GM23338 (cell line): Measurements from ENCODE around the gene SHC4.

ENCODE experiments used
- EZH2 ChIP-seq: fragments of 200-600 bp; sonication (generic); IDR thresholded peaks from one replicate; pipeline ENCODE4 v1.8.0; 2017; ENCODE audit warnings: antibody characterized with exemption, mild to moderate bottlenecking, low read depth; ENCODE audit not compliant: unreplicated experiment
- TF ChIP-seq, protein P1 (sequence below), 2 experiments: fragments of 200-600 bp in 1 of 2; sonication (generic) in 1 of 2; conservative IDR thresholded peaks; 2 replicates each; pipeline versions ENCODE4 v1.5.1 to v1.6.1; 2016 to 2017; ENCODE audit warnings: antibody characterized with exemption in 2 of 2, low read depth in 2 of 2, mild to moderate bottlenecking in 2 of 2, moderate library complexity in 1 of 2

DNA sequence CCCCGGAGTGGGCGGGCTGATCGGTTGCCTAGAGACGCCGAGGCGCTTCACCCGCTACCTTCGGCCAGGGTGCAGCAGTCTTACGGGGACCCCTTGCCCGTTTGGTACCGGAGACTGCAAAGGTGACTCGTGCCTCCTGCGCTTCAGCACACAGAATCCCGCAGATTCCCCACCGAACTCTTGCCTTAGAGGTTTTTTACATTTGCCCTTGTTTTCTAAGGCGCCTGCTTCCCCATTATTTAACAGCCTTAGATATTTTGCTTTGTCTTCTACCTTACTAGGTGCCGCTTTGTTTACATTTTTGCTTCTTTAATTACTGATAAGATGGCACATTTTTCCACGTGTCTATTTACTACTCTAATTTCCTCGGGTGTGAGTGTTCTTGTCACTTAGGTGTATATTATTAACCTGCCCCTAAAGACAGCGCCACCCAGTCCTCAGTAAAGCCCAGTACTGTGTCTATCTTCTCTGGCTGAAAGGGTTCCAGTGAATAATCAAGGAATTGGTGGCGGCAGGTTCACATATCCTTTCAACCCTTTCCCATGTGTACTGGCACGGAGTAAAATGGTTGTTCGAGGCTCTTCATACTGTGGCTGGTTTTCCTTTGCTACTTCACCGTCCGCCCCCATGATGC, 152.3 kb downstream of the SHC4 start:
- TF ChIP-seq, protein P1, sequence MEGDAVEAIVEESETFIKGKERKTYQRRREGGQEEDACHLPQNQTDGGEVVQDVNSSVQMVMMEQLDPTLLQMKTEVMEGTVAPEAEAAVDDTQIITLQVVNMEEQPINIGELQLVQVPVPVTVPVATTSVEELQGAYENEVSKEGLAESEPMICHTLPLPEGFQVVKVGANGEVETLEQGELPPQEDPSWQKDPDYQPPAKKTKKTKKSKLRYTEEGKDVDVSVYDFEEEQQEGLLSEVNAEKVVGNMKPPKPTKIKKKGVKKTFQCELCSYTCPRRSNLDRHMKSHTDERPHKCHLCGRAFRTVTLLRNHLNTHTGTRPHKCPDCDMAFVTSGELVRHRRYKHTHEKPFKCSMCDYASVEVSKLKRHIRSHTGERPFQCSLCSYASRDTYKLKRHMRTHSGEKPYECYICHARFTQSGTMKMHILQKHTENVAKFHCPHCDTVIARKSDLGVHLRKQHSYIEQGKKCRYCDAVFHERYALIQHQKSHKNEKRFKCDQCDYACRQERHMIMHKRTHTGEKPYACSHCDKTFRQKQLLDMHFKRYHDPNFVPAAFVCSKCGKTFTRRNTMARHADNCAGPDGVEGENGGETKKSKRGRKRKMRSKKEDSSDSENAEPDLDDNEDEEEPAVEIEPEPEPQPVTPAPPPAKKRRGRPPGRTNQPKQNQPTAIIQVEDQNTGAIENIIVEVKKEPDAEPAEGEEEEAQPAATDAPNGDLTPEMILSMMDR (conservative IDR thresholded peaks at IDR 0.05; ENCODE audit: low read depth in 2 of 2): peak in 1 of 2 experiments; percentile 25; a peak in 1 of 4 replicates
- TF ChIP-seq EZH2: no peak
